GM21717 (cell line): ENCODE data around the gene HIBCH.

Source experiments
- ATAC-seq: cut with Tn5 transposase; IDR thresholded peaks from one replicate; pipeline ENCODE4 v1.9.1; 2021; ENCODE audit warnings: mild to moderate bottlenecking, moderate library complexity; ENCODE audit not compliant: unreplicated experiment

Gene HIBCH

GRCh38 chr2:190162851-190163250 is 156.8 kb downstream of the HIBCH start:
- ATAC-seq, result no peak

- ATAC-seq, result no peak
These were observed 160.2 kb downstream of the HIBCH start for GRCh38 chr2:190159453-190159852.

- ATAC-seq, result no peak
These were observed 160.7 kb downstream of the HIBCH start for GRCh38 chr2:190158798-190159434.

DNA sequence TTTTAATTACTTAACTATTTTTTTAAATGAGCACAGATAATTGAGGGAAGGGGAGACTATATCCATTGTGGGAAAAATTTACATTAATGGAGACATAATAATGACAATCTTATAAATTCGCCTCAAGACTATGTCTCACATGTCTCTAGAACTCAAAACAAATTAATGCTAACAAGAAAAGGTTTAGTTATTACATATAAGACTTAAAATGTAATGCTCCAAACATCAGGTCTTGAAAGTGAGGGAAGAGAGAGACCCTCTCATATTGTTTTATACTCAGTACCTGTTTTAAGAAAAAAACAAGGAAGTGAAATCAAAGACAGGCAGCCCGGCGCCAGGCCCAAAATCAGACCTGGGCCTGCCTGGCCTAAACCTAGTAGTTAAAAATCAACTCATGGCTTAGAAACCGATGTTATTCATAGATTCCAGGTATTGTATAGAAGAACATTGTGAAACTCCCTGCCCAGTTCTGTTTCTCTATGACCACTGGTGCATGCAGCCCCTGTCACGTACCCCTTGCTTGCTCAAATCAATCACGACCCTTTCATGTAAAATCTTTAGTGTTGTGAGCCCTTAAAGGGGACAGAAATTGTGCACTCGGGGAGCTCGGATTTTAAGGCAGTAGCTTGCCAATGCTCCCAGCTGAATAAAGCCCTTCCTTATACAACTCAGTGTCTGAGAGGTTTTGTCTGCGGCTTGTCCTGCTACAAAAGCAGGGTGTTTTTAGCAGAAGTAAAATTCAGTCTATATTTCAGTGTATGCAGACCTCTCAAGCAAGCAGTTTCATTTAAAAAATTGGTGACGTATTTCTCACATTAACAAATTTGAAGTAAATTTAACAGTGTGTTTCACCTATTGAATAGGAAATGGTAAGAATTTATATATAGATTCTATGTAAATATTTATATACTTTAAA is 161.8 kb downstream of the HIBCH start:
- peak; percentile 46 for ATAC-seq

GRCh38 chr2:190156530-190157212 is 163.0 kb downstream of the HIBCH start:
- no peak for ATAC-seq
